ENCODE data around the gene MBNL1.
"Not testable (repeated sequence)": the region's sequence is repeated elsewhere in the genome, so short reads cannot be mapped to it uniquely, and the experiment has no call there.

The MBNL1 gene

DNA sequence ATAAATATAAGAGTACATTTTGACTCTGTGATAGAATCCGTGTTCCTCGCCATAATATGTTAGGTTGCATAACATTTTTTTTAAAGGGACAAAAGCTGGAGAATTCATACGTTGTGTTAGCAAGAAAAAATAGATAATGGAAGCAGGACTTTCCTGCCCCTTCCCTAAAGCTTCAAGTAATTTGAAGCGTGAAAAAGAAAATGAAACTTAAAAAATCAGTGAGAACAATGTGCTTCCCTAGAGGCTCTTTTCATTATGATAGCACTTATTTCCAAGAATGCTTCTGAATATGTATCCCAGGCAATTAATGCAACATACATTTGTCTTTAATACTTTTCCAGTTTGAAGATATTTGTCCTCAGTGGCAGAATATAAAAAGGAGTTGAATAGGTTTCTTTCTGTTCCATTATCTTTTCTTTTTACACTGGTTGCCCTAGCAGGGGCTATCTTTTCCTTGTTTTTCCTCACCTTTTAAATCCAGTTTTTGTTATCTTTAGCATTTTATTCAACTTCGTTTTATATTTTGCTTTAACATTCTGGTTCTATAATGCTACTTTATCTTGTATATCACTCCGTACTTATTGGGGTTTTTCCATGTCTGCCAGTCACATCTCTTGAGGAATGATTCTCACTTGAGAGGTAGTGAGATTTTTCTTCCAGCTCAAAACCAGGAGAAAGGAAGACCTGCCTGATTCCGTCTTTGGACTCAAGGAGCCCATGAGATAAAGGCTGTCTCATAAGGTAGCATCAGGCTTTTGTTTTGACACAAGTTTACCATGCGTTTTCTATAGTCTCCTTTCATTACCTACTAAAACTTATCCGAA lies 113.8 kb downstream of the MBNL1 start:
- DNase-seq, result no peak

DNA sequence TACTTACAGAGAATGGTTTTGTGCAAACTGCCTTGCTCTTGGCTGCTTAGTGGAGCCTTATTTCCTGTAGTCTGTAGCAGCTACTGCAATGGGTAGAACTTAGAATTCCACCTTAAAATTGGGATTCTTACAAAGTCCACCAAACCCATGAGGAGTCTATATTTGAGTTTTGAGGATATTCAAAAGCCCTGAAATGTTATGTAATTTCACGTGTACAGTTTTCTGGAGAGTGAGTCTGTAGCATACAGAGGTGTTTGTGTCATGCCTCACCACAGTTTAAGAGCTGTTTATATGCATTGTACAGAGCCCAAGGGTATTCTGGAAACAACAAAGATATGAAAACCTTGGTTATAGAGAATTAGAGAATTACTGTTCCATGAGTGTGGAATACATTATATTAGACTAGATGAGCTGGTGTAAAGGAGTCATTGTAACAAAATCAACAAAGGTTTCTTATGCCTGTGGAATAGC lies 114.4 kb downstream of the MBNL1 start:
- DNase-seq, result no peak

DNA sequence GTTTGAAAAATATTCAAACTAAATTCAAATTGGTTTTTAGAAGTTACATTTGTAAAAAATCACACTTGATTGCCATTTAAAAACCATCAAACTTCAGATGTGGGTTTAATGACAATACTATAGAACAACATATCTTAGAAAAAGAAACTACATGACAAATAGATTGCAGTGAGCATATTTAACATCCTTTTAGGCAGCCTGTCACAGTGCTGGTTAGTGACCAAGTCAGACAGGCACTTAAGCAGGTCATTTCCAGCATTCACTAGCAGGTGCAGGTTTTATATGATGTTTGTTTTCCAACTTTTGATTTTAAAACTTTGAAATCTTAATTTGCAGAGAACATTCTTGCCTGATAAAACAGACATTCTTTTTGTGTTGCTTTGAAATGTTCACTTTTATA lies 115.7 kb downstream of the MBNL1 start:
- no peak for DNase-seq

DNA sequence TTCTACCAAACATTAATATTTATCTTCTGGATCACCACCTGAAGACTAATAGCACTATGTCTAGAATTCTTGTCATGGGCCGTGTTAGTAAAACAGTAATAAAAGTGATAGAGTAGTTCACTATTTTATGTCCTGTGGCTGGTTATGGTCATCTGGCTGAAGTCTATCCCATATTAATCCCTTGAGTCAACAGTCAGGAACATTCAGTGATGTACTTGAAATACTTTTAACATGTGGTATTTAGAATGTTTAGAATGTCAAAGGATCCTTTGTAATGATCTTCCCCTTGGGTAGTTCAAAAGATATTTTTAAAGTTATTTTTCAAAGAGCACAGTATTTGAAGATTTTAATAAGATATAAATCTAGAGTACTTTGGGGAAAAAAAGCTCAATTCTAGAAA lies 117.0 kb downstream of the MBNL1 start:
- DNase-seq, result no peak

DNA sequence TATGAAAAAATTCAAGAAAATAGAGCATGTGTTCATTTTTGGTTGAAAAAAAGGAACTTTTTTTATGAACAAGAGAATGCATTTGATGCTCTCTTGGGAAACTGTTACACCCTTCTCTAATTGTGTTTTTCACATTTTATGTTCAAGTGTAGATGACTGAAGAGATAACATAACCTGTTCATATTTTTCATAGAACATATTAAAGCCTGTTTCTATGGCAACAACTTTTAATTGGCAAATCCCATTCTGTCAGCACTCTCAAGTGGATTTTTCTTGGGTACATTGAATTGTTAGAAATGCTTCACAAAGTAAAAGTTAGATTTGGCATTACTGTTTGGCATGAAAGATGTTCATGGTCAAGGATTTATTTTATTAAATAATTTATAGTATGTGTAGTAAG lies 117.5 kb downstream of the MBNL1 start:
- no peak for DNase-seq

DNA sequence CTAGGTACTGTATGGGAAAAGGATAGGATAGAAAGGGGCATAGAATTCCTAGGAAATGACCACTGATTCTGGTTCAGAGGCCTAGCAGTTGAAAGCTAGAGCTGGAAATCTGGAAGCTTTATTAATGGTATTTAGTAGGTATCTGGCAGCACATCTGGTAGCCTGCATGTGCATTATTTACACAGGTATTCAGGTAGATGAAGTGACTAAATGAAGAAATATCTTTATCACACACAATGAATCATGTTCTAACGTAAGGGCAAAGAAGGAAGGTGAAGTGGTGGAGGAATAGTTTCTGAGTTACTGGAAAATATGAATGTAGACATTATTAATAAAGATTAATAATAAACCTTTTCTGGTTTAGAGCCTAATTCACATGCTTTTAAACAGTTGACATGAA lies 119.9 kb downstream of the MBNL1 start:
- no peak for DNase-seq

DNA sequence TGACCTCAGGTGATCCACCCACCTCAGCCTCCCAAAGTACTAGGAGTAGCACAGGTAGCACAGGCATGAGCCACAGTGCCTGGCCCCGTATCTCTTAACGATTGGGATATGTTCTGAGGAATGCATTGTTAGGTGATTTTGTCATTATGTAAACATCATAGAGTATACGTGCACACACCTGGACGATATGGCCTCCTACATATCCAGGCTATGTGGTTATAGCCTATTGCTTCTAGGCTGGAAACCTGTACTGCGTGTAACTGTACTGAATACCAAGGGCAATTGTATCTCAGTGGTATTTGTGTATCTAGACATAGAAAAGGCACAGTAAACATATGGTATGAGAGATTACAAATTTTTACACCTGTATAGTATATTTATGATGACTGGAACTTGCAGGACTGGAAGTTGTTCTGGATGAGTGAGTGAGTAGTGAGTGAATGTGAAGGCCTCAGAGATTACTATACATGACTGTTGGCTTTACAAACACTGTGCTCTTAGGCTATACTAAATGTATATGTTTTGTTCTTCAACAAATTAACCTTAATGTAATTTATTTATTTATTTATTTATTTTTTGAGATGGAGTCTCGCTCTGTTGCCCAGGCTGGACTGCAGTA lies 120.7 kb downstream of the MBNL1 start:
- DNase-seq, result no peak

DNA sequence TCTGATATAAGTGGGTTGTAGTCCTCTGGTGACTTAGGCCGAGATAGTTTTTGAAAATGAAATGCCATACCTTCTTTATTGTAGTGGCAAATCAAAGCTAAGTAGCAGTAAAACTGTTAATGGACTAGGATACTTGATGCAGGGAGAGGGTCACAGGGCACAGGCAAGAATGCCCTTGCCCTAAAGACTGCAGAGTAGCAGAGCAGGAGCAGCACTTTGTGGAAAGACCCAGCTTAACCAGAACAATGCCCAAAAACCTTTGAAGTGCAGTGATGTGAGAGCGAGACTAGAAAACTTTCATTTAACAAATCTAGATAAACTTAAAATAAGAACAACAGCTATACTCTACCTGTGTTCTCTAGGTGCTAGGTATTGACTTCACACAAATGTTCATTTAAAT lies 121.9 kb downstream of the MBNL1 start:
- DNase-seq, result no peak

DNA sequence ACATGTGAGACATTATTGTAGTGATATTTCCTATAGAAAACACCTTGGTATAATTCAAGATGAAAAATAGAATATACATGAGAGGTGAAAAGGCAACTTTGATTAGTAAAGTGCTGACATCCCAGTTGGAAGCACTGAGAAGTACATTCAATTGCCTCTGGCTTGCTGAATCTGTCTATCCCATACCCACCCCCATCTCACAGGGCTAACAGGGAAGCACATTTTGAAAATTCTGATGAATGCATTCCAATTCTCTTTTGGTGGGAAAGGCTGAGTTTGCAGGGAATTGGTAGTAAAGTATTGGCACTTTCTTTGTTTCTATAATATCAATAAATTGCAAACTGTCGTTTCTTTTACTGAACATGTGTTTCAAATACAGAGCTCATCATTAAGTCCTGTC lies 122.9 kb downstream of the MBNL1 start:
- DNase-seq, result no peak

DNA sequence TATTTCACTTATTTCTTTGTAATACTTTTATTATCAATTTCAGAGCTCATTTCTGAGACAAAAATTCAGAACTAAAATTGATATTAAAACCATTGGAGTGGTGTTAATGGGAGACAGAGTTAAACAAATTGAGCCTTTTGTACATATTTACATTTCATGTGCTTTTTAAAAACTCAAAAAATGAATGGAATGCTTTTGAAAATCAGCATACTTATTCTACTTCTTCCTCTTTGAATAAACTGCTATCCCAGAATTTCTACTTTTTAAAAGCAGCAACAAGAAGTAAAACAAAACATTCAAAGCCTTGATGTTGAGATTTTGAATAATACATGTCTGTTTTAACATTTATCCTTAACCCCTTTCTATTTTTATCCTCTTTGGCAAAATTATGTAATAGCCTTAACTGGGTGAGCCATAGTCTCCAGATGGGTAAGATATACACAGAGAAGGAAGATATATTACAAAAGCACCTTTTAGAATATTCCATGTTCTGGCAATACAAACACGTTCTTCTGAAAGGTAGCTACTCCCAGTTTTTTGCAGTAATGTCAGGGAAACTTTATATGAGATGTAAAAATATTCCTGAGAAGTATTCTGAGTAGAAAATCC lies 123.6 kb downstream of the MBNL1 start:
- no peak for DNase-seq

DNA sequence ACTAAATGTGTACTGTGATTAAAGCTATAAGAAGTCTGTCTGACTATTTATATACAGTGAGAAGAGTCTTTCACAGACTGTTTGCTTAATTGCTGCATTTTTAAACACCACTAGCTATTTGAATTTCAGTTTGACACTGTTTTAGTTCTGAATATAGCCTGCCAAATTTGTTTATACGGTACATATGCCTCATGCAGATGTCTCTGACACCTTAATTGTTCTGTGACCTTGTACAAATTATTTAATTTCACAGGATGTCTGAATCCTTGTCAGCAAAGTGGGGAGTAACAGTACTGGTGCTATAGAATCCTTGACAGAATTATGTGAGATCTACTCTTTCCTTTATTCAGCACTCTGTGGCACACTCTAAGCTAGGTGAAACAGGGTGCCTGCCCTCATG lies 125.5 kb downstream of the MBNL1 start:
- no peak for DNase-seq

DNA sequence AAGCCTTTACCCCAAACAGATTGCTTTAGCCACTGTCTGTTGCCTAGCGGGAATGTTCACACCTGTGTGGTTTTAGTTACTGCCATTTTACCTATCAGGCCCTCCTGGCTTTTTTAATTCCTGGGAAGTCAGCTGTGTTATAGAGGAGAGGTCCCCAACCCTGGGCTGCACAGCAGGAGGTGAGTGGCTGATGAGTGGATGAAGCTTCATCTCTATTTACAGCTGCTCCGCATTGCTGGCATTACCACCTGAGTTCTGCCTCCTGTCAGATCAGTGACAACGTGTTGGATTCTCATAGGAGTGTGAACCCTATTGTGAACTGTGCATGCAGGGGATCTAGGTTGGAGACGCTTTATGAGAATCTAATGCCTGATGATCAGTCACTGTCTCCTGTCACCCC lies 127.0 kb downstream of the MBNL1 start:
- DNase-seq, result no peak

DNA sequence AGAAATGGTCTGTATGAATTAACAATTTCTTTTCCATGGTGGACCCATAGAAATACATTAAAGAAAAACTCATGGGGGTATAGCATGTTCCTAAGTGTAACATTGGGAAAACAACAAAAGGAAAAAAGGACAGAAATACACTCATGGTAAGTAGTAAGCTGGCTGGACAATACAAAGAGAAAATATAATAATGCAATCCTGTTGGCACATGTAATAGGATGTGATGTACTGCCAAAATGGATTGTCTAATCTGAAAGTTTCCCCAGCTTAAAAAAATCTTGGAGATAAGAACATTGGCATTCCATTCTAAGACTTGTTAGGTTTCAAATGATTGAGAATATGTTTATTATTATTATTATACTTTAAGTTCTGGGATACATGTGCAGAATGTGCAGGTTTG lies 128.1 kb downstream of the MBNL1 start:
- no peak for DNase-seq

DNA sequence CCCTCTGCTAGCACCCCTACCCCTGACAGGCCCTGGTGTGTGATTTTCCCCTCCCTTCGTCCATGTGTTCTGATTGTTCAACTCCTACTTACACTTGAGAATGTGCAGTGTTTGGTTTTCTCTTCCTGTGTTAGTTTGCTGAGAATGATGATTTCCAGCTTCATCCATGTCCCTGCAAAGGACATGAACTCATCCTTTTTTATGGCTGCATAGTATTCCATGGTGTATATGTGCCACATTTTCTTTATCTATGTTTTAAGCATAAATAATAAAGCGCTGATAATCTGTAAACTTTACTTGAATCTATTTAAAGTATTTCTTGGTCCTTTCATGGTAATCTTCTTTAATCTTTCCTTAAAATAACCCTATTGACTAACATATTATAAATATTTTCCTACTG lies 128.6 kb downstream of the MBNL1 start:
- not testable (repeated sequence) for DNase-seq

DNA sequence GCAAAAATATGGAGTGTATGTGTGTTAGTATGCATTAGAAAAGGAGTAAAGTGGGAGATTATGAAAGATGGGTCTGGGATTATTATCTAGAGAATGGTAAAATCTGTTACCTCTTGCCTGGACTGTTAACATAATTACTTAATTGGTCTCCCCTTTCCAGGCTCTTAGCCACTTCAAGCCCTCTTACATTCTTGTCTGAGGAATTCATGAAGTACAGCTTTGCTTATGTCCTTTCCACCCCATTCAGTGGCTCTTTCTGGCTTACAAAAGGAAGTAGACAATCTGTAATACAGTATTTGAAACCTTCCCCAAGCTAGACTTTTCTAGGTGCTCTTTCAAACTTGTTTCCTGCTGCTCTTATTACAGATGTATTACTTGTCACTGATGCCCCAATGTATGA lies 129.8 kb downstream of the MBNL1 start:
- no peak for DNase-seq

DNA sequence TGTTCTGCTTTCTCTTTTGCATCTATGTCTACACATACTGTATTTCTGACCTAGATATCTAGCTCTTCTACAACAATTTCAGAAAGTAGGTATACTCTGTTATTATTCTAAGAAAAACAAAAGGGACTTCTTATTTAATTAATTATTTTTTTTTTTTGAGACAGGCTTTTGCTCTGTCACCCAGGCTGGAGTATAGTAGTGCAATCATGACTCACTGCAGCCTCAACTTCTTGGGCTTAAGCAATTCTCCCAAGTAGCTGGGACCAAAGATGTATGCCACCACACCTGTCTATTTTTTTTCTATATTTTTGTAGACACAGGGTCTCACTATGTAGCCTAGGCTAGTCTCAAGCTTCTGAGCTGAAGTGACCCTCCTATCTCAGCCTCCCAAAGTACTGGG lies 130.6 kb downstream of the MBNL1 start:
- DNase-seq, result peak; percentile 20 to 25

DNA sequence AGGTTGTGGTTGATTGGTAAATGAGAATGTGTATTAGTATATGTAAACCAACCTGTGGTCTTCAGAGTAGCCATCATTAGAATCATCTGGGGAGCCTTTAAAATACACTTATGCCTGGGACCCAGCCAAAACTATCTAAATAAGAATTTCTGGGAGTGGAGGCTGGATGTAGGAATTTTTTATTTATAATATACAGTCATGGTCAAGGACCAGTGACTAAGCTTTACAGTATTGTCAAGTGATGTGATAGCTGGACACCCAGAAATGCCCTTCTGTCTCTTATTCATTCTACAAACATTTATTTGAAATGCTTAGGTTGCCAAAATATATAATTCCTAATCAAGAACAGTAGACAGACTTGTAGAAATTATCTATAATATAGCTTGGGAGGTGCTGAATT lies 132.2 kb downstream of the MBNL1 start:
- DNase-seq, result no peak

DNA sequence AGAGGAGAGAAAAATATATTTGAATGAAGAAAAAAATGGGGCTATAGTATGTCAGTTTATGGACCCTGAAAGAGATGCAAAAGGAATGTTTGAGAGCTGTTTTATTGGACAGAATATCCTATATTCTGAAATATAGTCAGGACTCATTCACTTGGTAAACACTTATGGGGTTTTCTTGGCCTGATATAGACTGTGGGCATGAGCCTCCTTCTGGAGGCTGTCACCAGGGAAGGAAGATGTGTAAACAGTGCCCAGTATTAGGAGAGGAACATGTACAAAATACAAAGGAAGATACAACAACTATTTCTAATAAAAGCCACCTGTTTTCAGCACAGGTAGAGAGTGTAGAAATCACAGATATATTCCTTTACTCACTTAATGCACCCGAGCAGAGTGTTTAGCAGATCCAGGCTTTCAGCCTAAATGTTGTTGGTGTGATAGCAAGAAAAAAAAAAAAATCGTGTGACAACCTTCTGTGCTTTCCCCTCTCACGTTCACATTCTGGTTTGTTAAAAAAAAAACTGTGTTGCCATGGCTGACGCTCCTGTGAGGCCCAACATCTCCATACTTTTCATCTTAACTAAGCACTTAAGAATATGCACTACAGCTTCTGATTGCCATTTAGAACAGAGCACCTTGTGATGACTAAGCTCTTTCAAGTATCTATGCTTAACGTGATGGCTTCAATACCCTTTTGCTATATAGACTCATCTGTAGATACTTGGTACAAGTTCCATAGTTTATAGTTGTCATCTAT lies 134.1 kb downstream of the MBNL1 start:
- no peak for DNase-seq

DNA sequence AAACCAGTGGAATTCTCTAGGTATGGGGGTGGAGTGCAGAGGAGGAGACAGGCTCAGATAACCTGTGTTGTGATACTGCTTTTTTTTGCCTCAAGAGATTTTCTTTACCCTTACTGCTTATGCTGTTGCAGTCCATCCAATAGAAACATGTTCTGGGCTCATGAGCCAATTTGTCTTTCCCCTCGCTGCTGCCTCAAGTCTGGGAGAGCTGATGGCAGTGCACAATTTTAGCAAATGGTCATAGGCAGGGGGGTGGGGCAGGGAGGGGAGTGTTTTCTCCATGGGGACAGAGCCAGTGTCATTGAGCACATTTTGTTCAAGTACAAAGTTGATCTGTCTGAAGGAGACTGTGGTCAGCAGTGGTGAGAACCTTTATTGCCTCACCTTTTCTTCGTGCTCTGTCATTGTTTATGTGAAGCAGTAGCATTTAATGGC lies 134.9 kb downstream of the MBNL1 start:
- DNase-seq, result no peak

DNA sequence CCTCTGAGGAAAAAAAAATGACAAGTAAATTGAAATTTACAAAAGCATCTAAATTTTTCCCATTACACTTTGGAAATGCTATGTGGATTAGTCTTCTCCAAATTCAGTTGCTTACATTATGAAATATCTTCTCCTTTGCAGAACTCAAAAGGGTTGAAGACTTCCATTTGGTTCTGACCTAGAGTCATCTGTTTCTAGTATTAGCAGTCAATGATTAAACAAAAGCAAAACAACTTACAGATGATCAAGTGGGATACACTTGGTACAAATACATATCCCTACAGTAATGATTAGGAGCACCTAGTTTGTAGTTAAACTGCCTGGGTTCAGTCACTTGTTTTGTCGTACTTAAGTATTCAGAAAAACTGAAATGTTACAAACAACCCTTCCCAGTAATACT lies 136.2 kb downstream of the MBNL1 start:
- DNase-seq, result no peak

DNA sequence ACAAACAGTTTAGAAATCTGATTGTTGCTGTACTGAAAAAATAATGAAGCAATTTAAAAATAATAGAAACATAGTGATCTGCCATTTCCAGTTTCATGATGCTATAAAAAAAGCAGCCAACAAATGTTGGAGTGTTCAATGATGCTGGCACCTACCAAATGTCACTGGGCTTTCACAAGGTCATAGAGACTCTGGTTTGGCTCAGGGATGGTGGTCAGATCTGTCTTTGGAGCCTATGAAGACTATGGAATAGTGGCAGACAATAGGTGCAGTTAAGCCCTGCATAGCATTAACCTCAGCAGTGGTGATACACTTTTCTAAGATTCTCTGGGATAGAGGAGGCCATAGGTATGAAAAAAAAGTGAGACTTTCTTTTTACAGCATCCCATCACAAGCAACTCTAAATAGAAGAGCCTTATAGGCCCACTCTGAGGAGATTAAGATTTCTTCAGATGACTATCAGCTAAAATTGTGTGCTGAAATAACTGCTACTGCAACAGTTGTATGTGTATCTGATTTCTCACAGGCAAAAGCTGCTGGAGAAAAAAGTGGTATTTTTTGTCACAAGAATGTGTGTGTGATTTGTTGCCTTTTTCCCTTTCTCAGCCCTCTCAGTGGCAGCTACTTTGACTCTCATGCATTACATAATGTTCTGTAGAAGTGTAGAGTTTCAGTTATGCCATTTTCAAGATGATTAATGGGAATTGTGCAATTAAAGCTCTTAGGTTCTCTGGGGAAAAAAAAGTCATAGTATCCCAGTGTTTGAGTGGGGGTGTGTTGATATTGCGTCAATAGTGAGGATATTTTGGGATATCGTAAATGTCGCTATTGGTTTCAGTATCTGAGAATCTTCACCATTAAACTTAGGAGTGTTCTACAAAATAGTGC lies 137.4 kb downstream of the MBNL1 start:
- no peak for DNase-seq

DNA sequence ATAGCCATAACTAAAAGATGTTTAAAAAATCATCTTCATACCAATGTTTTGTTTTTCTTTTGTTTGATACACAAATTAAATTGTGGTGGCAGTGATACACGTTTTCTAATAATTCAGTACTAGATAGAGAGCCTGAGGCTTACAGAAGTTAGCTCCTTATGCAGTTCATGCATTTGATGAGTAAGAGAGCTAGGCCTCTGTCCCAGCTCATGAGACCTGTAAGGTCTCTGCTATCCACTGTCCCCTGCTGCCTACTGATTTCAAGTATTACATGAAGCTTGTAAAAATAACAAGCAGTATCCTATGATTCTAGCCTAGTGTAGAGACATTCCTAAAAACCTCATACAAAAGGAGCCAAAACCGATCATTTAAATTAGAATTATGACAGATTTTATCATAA lies 144.5 kb downstream of the MBNL1 start:
- DNase-seq, result no peak
